Neural cell (in vitro differentiated cells): Measurements from ENCODE around the gene C3orf70. TPM values are rescaled to one million over a fixed set of nuclear protein-coding genes. Genes with fewer than 3 reads are reported as not detected.

Experiments
- H2AFZ ChIP-seq: fragments of 200-600, 300-800 bp; sonication (generic), shearing (Covaris generic); 2 replicates; pipeline ENCODE4 v1.6.0; 2014; ENCODE audit warnings: low read depth, mild to moderate bottlenecking, antibody characterized with exemption, low read length, moderate library complexity
- H3F3A ChIP-seq: fragments of 200-600 bp; shearing (Covaris generic); 2 replicates; pipeline ENCODE4 v1.6.1; 2016; ENCODE audit warnings: mild to moderate bottlenecking, moderate library complexity, mixed read lengths, antibody characterized with exemption, low read length; ENCODE audit not compliant: insufficient read depth, poor library complexity, severe bottlenecking
- H3K27ac ChIP-seq: fragments of 200-600, 300-800 bp; sonication (generic), shearing (Covaris generic); 2 replicates; pipeline ENCODE4 v1.5.1; 2014; ENCODE audit warnings: mild to moderate bottlenecking, low read length, moderate library complexity
- H3K27me3 ChIP-seq: fragments of 300-800, 200-600 bp; sonication (generic), shearing (Covaris generic); 2 replicates; pipeline ENCODE4 v1.6.0; 2014; ENCODE audit warnings: mild to moderate bottlenecking, low read depth, low read length, moderate library complexity; ENCODE audit not compliant: insufficient read depth
- H3K36me3 ChIP-seq: fragments of 300-800, 200-600 bp; sonication (generic), shearing (Covaris generic); 2 replicates; pipeline ENCODE4 v1.5.1; 2014; ENCODE audit warnings: mild to moderate bottlenecking, antibody characterized with exemption, low read length, moderate library complexity; ENCODE audit not compliant: insufficient read depth
- H3K4me2 ChIP-seq: fragments of 300-800, 200-600 bp; sonication (generic), shearing (Covaris generic); 2 replicates; pipeline ENCODE4 v1.6.0; 2014; ENCODE audit warnings: mild to moderate bottlenecking, low read length
- H3K4me3 ChIP-seq: fragments of 300-800, 200-600 bp; sonication (generic), shearing (Covaris generic); 2 replicates; pipeline ENCODE4 v1.5.1; 2014; ENCODE audit warnings: mild to moderate bottlenecking, low read length, moderate library complexity
- H3K79me2 ChIP-seq: fragments of 200-600 bp; shearing (Covaris generic); replicated peaks from 2 replicates; pipeline ENCODE4 v1.6.0; 2014; ENCODE audit warnings: mild to moderate bottlenecking, low read length, moderate library complexity; ENCODE audit not compliant: insufficient read depth
- H3K9ac ChIP-seq: fragments of 300-800, 200-600 bp; sonication (generic), shearing (Covaris generic); 2 replicates; pipeline ENCODE4 v1.6.1; 2016; ENCODE audit warnings: mild to moderate bottlenecking, low read length, mixed read lengths
- H3K9me2 ChIP-seq: fragments of 200-600 bp; shearing (Covaris generic); 2 replicates; pipeline ENCODE4 v1.6.1; 2016; ENCODE audit warnings: mild to moderate bottlenecking, low read length, mixed read lengths; ENCODE audit not compliant: insufficient read depth
- H3K9me3 ChIP-seq: fragments of 200-600, 300-800 bp; sonication (generic), shearing (Covaris generic); 2 replicates; pipeline ENCODE4 v1.6.1; 2016; ENCODE audit warnings: mild to moderate bottlenecking, mixed run types, low read length, moderate library complexity, mixed read lengths
- H4K20me1 ChIP-seq: fragments of 200-600 bp; shearing (Covaris generic); 2 replicates; pipeline ENCODE4 v1.6.1; 2016; ENCODE audit warnings: mild to moderate bottlenecking, mixed run types; ENCODE audit not compliant: insufficient read depth
- CTCF ChIP-seq: fragments of 450-650 bp; IDR thresholded peaks from 2 replicates; pipeline ENCODE4 v1.5.1; 2014; ENCODE audit warnings: antibody characterized with exemption, mild to moderate bottlenecking, moderate library complexity; ENCODE audit not compliant: poor library complexity, severe bottlenecking
- EP300 ChIP-seq: fragments of 450-650 bp; conservative IDR thresholded peaks from 2 replicates; pipeline ENCODE4 v1.6.1; 2014; ENCODE audit warnings: antibody characterized with exemption, mild to moderate bottlenecking, moderate library complexity; ENCODE audit not compliant: poor library complexity, severe bottlenecking
- EZH2 ChIP-seq: fragments of 200-600, 300-800 bp; shearing (Covaris generic), sonication (generic); IDR thresholded peaks from 2 replicates; pipeline ENCODE4 v1.6.1; 2014; ENCODE audit warnings: antibody characterized with exemption, low read length, borderline replicate concordance, mild to moderate bottlenecking; ENCODE audit not compliant: insufficient read depth, poor library complexity, severe bottlenecking
- MXI1 ChIP-seq: fragments of 450-650 bp; conservative IDR thresholded peaks from 2 replicates; pipeline ENCODE4 v1.6.1; 2014; ENCODE audit warnings: antibody characterized with exemption, mild to moderate bottlenecking; ENCODE audit not compliant: poor library complexity, severe bottlenecking
- POLR2AphosphoS5 ChIP-seq: IDR thresholded peaks from 2 replicates; pipeline ENCODE4 v1.6.1; 2012
- RAD21 ChIP-seq: fragments of 450-650 bp; conservative IDR thresholded peaks from 2 replicates; pipeline ENCODE4 v1.6.1; 2014; ENCODE audit warnings: antibody characterized with exemption, mild to moderate bottlenecking, moderate library complexity
- SMC3 ChIP-seq: fragments of 450-650 bp; conservative IDR thresholded peaks from 2 replicates; pipeline ENCODE4 v1.6.1; 2014; ENCODE audit warnings: antibody characterized with exemption, mild to moderate bottlenecking, moderate library complexity; ENCODE audit not compliant: poor library complexity
- TAF1 ChIP-seq: IDR thresholded peaks from 2 replicates; pipeline ENCODE4 v1.6.1; 2012; ENCODE audit warnings: low read depth
- polyA plus RNA-seq: library from polyadenylated mRNA; depleted of rRNA; stranded (reverse); fragments of >200 nt; gene quantifications from 2 replicates; pipeline ENCODE4 v1.2.3, GENCODE V29; 2014
- TF ChIP-seq, protein P1 (sequence below): IDR thresholded peaks from 2 replicates; pipeline ENCODE4 v1.6.1; 2012; ENCODE audit warnings: borderline replicate concordance

C3orf70 gene
- polyA plus RNA-seq, 1 donor from 2014 or later, result 3.4 TPM

GRCh38 chr3:185089343-185089742, 63.5 kb downstream of the C3orf70 start:
- no peaks in the 10 kb centered on the region for H3K36me3 ChIP-seq
- no peak overlapping the region for H3K9ac ChIP-seq
- H4K20me1 ChIP-seq, result no peaks in the 10 kb centered on the region
- no peaks in the 10 kb centered on the region for H3K79me2 ChIP-seq
- no peak overlapping the region for H2AFZ ChIP-seq
- H3K9me2 ChIP-seq, result no peaks in the 10 kb centered on the region
- no peaks in the 10 kb centered on the region for H3F3A ChIP-seq
- H3K9me3 ChIP-seq, result no peaks in the 10 kb centered on the region
- H3K27ac ChIP-seq, result no peak overlapping the region
- no peak overlapping the region for H3K4me2 ChIP-seq
- H3K4me3 ChIP-seq, result no peak overlapping the region
- no peak for TF ChIP-seq RAD21
- no peak for TF ChIP-seq POLR2AphosphoS5
- TF ChIP-seq SMC3, result no peak
- no peak for TF ChIP-seq EP300
- TF ChIP-seq MXI1, result no peak
- H3K27me3 ChIP-seq, result no peaks in the 10 kb centered on the region

- no peaks in the 10 kb centered on the region for H3K27me3 ChIP-seq
- no peaks in the 10 kb centered on the region for H3F3A ChIP-seq
- H4K20me1 ChIP-seq, result no peaks in the 10 kb centered on the region
- no peaks in the 10 kb centered on the region for H3K9me2 ChIP-seq
- no peak overlapping the region for H3K9ac ChIP-seq
- TF ChIP-seq CTCF, result no peak
- TF ChIP-seq EP300, result no peak
- TF ChIP-seq, protein P1, sequence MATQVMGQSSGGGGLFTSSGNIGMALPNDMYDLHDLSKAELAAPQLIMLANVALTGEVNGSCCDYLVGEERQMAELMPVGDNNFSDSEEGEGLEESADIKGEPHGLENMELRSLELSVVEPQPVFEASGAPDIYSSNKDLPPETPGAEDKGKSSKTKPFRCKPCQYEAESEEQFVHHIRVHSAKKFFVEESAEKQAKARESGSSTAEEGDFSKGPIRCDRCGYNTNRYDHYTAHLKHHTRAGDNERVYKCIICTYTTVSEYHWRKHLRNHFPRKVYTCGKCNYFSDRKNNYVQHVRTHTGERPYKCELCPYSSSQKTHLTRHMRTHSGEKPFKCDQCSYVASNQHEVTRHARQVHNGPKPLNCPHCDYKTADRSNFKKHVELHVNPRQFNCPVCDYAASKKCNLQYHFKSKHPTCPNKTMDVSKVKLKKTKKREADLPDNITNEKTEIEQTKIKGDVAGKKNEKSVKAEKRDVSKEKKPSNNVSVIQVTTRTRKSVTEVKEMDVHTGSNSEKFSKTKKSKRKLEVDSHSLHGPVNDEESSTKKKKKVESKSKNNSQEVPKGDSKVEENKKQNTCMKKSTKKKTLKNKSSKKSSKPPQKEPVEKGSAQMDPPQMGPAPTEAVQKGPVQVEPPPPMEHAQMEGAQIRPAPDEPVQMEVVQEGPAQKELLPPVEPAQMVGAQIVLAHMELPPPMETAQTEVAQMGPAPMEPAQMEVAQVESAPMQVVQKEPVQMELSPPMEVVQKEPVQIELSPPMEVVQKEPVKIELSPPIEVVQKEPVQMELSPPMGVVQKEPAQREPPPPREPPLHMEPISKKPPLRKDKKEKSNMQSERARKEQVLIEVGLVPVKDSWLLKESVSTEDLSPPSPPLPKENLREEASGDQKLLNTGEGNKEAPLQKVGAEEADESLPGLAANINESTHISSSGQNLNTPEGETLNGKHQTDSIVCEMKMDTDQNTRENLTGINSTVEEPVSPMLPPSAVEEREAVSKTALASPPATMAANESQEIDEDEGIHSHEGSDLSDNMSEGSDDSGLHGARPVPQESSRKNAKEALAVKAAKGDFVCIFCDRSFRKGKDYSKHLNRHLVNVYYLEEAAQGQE, result no peak
- TF ChIP-seq EZH2, result no peak
- no peak for TF ChIP-seq SMC3
- TF ChIP-seq MXI1, result no peak
- no peak for TF ChIP-seq TAF1
- no peak for TF ChIP-seq RAD21
- TF ChIP-seq POLR2AphosphoS5, result no peak
- H2AFZ ChIP-seq, result no peak overlapping the region
- no peak overlapping the region for H3K4me3 ChIP-seq
- H3K36me3 ChIP-seq, result no peaks in the 10 kb centered on the region
- no peak overlapping the region for H3K4me2 ChIP-seq
- no peaks in the 10 kb centered on the region for H3K9me3 ChIP-seq
- no peaks in the 10 kb centered on the region for H3K79me2 ChIP-seq
- H3K27ac ChIP-seq, result no peak overlapping the region
Observed at GRCh38 chr3:185087419-185087818, 65.4 kb downstream of the C3orf70 start.

DNA sequence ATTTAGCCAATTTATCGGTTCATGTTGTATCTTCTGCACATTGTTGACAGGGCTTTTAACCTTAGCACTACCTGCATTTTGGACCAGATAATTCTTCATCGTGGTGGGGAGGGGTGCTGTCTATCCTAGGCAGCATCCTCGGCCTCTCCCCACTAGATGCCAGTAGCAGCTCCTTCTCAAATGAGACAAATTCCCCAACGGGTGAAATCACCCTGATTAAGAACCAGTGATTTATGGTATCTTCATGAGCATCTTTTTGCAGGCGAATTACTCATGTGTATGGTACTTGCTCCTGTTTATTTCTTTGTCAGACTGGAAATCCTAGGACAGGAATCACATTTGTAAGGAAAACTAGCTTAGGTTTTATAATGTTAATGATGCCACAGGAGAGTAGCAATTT, 68.0 kb downstream of the C3orf70 start:
- Histone ChIP-seq H3K36me3 (peaks cover 4% of the 10 kb centered on the region), H3K9me2 (no peaks in the 10 kb centered on the region), H3K27me3 (no peaks in the 10 kb centered on the region), H2AFZ (no peak overlapping the region), H3F3A (no peaks in the 10 kb centered on the region), H3K27ac (no peak overlapping the region), H4K20me1 (no peaks in the 10 kb centered on the region), H3K9ac (no peak overlapping the region), H3K9me3 (no peaks in the 10 kb centered on the region), H3K4me2 (no peak overlapping the region), H3K79me2 (no peaks in the 10 kb centered on the region), H3K4me3 (no peak overlapping the region)
- TF ChIP-seq RAD21, result no peak
- no peak for TF ChIP-seq SMC3
- TF ChIP-seq TAF1, result no peak
- TF ChIP-seq POLR2AphosphoS5, result no peak
- no peak for TF ChIP-seq CTCF
- TF ChIP-seq EP300, result no peak
- no peak for TF ChIP-seq EZH2
- TF ChIP-seq MXI1, result no peak
- TF ChIP-seq, protein P1, result no peak
